Prostate gland (tissue), 2 donors: ENCODE data around the gene DICER1. TPM values are rescaled to one million over a fixed set of nuclear protein-coding genes. Genes with fewer than 3 reads are reported as not detected.

Experiments used
- DNase-seq: peaks from one replicate; pipeline ENCODE4 v3.0.0-alpha.2; 2019; ENCODE audit warnings: low spot score
- H3K27ac ChIP-seq, 2 donors: fragments of 200-600 bp; sonication (generic); 2 replicates each; pipeline ENCODE4 v1.5.1; 2017 to 2019
- H3K27me3 ChIP-seq: fragments of 200-600 bp; sonication (generic); replicated peaks from 2 replicates; pipeline ENCODE4 v1.5.1; 2019; ENCODE audit not compliant: insufficient read depth
- H3K36me3 ChIP-seq, 2 donors: fragments of 200-600 bp; sonication (generic); 1 replicate in 1 of 2; 2 replicates in 1 of 2; pipeline versions ENCODE4 v1.5.1 to v1.8.1; 2017 to 2019
- H3K4me1 ChIP-seq: fragments of 200-600 bp; sonication (generic); replicated peaks from 2 replicates; pipeline ENCODE4 v1.5.1; 2019
- H3K4me3 ChIP-seq, 2 donors: fragments of 200-600 bp; sonication (generic); 2 replicates each; pipeline ENCODE4 v1.5.1; 2017 to 2019
- H3K9me3 ChIP-seq: fragments of 200-600 bp; sonication (generic); 2 replicates; pipeline ENCODE4 v1.5.1; 2017
- CTCF ChIP-seq, 4 experiments: fragments of 200-600 bp in 2 of 4; fragments of 450-650 bp in 2 of 4; sonication (generic) in 2 of 4; IDR thresholded peaks; 1 replicate in 3 of 4; 2 replicates in 1 of 4; pipeline ENCODE4 v1.5.1; 2016 to 2019; ENCODE audit warnings: antibody characterized with exemption in 4 of 4, mild to moderate bottlenecking in 2 of 4, moderate library complexity in 2 of 4
- POLR2A ChIP-seq: fragments of 450-650 bp; IDR thresholded peaks from one replicate; pipeline ENCODE4 v1.6.1; 2016; ENCODE audit warnings: antibody characterized with exemption, mild to moderate bottlenecking
- POLR2AphosphoS5 ChIP-seq: sonication (generic); formaldehyde crosslinking; IDR thresholded peaks from one replicate; pipeline ENCODE4 v1.6.1; 2017; ENCODE audit warnings: antibody characterized with exemption
- WGBS: methylation state at CpG from one replicate; pipeline ENCODE4 v1.1.5; 2018; 5-methylcytosine and 5-hydroxymethylcytosine counted together
- intact Hi-C: fragments of 100-400 bp; cut with DNase I; formaldehyde crosslinking; loops from one replicate; pipeline ENCODE4 v1.14.2; 2022
- total RNA-seq, 2 donors: library from RNA; depleted of rRNA; stranded (reverse); fragments of >200 nt; gene quantifications; one replicate each; pipeline ENCODE4 v1.1.0, GENCODE V29; 2016

The DICER1 gene
- total RNA-seq, 2 donors from 2014 or later: 25.4 to 86.3 TPM

GRCh38 chr14:95151561-95151960 is 5.8 kb downstream of the DICER1 start:
- Histone ChIP-seq H3K36me3 (no peaks in the 10 kb centered on the region), H3K9me3 (no peaks in the 10 kb centered on the region), H3K27ac (no peak overlapping the region), H3K4me3 (no peak overlapping the region), H3K27me3 (no peaks in the 10 kb centered on the region), H3K4me1 (peaks cover 3% of the 10 kb centered on the region)
- intact Hi-C loops: loop anchor here (5.0 kb wide), 1 partner anchor 49 kb away; no protein-coding TSS in a partner anchor
- 68% methylated on average over 8 of the region's 8 CpGs for WGBS
- no peak for DNase-seq
- TF ChIP-seq POLR2A (no peak), CTCF (IDR thresholded peaks at IDR 0.05) (no peak), POLR2AphosphoS5 (no peak)

- 88% methylated on average over 2 of the region's 2 CpGs for whole genome bisulfite sequencing
- peaks cover 3% of the 10 kb centered on the region for H3K4me1 ChIP-seq
- no peaks in the 10 kb centered on the region for H3K36me3 ChIP-seq
- intact Hi-C loops: loop anchor here (5.0 kb wide), 1 partner anchor 49 kb away; no protein-coding TSS in a partner anchor
- H3K9me3 ChIP-seq: no peaks in the 10 kb centered on the region
- TF ChIP-seq POLR2AphosphoS5 (no peak), CTCF (IDR thresholded peaks at IDR 0.05) (no peak), POLR2A (no peak)
- no peak for DNase-seq
- no peak overlapping the region for H3K4me3 ChIP-seq
- no peaks in the 10 kb centered on the region for H3K27me3 ChIP-seq
- H3K27ac ChIP-seq: no peak overlapping the region
These were observed 6.4 kb downstream of the DICER1 start for GRCh38 chr14:95150910-95151309.

GRCh38 chr14:95149441-95149840 is 7.9 kb downstream of the DICER1 start:
- no peaks in the 10 kb centered on the region for H3K36me3 ChIP-seq
- TF ChIP-seq POLR2A (no peak), CTCF (IDR thresholded peaks at IDR 0.05) (no peak), POLR2AphosphoS5 (no peak)
- WGBS: 35% methylated on average over 3 of the region's 3 CpGs
- DNase-seq: no peak
- intact Hi-C loops: no loop called here
- H3K27ac ChIP-seq: no peak overlapping the region
- H3K27me3 ChIP-seq: no peaks in the 10 kb centered on the region
- no peaks in the 10 kb centered on the region for H3K9me3 ChIP-seq
- H3K4me3 ChIP-seq: no peak overlapping the region
- no peaks in the 10 kb centered on the region for H3K4me1 ChIP-seq

GRCh38 chr14:95147597-95147996 is 9.7 kb downstream of the DICER1 start:
- WGBS: 89% methylated on average over 7 of the region's 7 CpGs
- peaks cover under 1% of the 10 kb centered on the region for H3K4me1 ChIP-seq
- H3K36me3 ChIP-seq: no peaks in the 10 kb centered on the region
- TF ChIP-seq POLR2AphosphoS5 (no peak), CTCF (IDR thresholded peaks at IDR 0.05) (no peak), POLR2A (no peak)
- no peaks in the 10 kb centered on the region for H3K27me3 ChIP-seq
- intact Hi-C loops: no loop called here
- no peak overlapping the region for H3K4me3 ChIP-seq
- H3K27ac ChIP-seq: no peak overlapping the region
- H3K9me3 ChIP-seq: no peaks in the 10 kb centered on the region
- DNase-seq: no peak

GRCh38 chr14:95146079-95146771 is 11.1 kb downstream of the DICER1 start:
- H3K27ac ChIP-seq: peak overlapping the region; percentile 14 to 47
- H3K4me1 ChIP-seq: peaks cover 6% of the 10 kb centered on the region
- DNase-seq: peak; percentile 77

More at GRCh38 chr14:95146079-95146771, 11.1 kb downstream of the DICER1 start:
- TF ChIP-seq POLR2AphosphoS5: peak; percentile 81
- no peak for TF ChIP-seq CTCF (IDR thresholded peaks at IDR 0.05)
- peak; percentile 27 for TF ChIP-seq POLR2A
- intact Hi-C loops: no loop called here
- Histone ChIP-seq H3K36me3 (no peaks in the 10 kb centered on the region), H3K4me3 (no peak overlapping the region), H3K27me3 (no peaks in the 10 kb centered on the region), H3K9me3 (no peaks in the 10 kb centered on the region)
- 44% methylated on average over 10 of the region's 10 CpGs for WGBS
